Fibroblast of the conjunctiva (primary cell): Measurements from ENCODE around the gene INSM1.
A peak's percentile ranks its signal among the peaks of the same experiment; 100 is the strongest.

Experiments
- DNase-seq: peaks from one replicate; pipeline ENCODE4 v3.0.0-alpha.2; 2010; ENCODE audit warnings: low read depth

Gene INSM1

DNA sequence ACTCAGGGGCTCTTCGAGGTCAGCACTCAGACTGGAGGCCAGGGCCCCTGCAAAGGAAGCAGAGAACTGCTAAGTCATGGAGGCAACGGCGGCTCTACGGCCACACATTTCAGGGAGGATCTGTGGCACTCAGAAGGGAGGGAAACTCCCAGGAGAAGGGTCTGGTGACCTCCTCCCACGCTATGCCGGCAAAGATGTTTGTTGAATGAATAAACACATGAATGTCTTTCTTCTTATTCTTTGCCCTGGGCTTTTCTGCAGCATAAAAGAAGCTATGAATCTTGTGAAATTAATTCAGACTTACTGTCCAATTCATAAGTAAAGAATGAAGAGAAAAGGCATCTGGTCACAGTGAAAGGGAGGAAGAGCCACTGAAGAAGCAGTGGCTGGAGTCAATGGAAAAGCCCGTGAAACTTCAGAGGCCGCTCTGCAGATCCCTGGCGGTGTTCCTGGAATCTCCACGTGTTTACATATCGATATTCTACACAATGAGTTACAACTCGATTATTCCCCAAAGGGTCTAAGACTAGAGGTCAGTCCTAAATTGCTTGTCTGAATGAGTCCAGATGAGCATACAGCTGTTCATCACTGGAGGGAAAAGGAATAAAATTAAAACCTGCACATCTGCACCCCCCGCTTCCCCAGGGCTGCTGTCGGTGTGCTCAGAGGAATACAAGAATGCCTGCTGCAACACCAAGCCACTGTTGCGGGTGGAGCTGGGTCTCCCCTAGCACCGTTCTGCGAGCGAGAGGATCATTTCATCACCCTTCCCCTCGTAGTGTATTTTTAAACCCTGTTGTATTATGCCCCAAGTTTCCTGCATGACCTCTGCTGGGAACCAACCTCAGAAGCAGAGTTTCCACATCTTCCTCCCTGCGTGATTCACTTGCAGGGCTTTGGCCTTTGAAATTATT, 25.6 kb downstream of the INSM1 start:
- DNase-seq, result peak; percentile 30

DNA sequence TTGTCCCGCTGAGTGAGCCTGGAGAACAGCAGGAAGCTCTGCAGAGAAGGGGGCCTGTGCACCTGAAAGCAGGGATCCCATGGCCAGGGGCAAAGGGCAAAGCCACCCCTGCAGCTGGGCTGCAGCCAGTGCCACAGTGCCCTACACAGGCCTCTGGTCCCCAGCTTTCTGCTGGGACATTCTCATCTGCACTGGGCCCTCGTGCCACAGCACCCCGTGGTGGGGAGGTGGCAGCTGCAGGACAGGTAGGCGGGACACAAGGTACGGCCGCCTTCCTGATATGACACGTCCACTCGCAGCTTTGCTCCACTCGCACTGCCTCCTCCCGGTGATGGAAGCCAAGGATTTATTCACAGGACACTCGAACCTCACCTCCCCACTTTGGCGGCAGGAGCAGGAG, 27.2 kb downstream of the INSM1 start:
- DNase-seq, result no peak

DNA sequence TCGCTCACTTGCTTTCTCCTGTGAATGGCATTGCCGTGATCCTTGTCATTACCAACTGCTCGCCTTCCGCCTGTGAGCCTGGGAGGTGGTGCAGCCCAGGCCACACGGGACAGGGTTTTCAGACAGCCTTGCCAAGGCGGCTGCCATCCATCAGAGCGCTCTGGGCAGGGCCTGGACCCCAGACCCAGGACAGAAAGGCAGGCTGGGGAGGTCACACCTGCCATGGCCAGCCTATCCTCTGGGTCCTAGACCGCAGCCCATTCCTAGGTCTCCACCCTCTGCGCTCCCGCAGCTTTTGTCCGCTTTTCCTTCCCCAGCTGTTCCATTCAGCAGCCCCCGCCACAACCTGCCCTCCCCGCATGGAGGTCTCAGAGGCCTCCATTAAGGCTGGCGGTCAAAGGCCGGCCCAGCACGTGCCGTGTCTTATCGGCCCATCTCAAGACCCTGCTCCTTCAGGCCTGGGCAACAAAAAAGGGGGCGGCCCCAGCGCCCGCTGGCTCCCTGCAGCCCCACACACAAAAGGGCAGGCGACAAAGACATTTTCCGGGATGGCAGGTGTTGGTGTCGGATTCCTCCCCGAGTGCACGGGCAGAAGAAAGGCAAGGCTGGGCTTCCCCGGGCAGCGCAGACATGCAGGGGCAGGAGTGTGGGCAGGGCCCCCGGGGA, 28.1 kb downstream of the INSM1 start:
- no peak for DNase-seq

DNA sequence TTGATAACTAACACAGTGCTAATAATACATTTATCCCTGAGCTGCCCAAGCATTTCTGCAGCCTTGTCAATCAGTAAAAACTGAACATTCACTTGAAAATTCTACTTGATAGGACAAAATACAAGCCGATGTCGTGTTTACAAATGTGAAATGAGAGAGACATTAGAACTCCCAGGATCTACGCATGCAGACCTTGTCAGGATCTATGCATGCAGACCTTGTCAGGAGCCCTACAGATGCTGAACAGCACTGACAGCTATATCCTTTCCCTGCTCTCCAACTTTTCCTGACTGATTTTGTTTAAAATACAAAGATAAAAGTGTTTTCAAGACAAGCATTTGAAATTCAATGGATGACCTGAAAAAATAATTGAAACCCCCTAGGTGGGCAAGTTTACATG, 28.9 kb downstream of the INSM1 start:
- DNase-seq, result no peak

DNA sequence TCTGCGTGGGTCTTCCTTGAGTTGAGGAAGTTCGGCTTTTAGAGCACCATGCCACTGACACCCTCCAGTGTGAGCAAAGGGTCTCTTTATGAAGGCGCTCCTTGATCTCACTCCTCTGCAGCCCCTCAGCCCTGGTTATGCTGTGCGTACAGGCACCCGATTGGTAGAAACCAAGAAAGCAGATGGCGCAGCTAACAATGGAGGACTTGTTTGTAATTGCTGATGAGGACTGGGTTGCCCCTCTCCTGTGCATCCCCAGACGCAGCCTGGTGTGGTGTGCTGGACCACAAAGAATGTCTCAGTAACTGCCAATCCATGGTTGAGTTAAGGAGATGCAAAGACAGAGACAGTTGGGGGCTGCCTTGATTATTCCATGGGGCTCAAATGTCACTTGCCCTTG, 30.2 kb downstream of the INSM1 start:
- no peak for DNase-seq

DNA sequence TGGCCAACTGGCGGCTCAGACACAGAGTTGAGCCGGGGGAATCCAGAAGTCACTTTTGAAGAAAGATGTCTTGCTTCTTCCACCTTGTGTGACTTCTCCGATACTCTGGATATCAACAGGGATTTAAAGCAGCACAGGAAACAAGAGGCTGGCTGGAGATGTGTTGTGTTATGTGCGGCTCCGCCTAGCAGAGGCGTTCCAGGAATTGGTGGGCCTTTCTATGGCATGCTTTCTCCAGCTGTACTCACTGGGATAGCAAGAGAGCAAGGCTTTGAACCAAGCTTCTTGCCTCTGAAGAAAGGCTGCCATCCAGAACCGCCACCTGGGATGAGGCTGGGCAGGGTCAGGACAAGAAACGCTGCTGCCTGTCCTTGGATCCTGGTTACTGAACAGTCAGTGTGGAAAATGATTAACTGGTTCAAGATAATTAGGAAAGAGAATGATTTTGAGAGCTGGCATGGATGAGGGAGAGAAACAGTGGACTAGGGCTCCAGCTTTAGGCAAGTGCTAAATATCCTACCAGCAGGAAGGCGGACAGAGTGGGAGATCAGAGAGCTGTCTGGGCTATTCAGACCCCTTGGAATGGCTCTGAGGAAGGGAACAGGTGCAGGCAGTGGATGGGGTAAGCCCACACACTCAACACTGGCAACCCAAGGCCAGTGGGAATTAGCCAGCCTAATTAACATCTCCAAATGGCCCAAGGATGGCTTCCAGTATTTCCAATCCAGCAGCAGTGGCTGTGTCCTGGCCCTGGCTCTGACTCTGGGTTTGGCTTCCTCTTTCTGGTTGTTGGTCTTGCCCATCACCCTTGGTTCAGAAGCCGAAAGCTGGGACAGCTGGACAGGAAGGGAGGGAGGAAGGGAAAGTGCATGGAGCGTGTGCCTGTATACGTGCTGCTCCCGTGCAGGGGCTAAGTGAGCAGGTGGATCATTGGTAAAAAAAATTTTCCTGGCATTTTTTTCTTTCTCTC, 31.9 kb downstream of the INSM1 start:
- no peak for DNase-seq

DNA sequence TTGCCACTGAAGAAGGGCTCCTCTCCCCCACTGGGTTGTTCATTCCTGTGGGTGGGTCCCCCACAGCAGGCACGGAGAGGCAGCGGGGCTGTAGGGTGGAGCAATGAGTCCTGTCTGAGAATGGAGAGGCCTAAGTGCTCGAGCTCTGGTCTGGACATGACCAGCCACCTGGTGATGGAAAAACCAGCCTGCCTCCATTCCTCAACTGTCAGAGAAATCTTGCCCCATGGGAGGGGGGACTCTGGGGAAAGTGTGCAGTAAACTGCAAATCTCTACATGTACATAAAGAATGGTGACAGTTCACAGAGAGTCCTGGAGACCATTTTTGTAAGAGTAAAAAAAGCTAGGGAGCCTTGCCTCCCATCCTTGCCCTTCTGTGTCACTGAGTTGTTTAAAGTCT, 34.1 kb downstream of the INSM1 start:
- no peak for DNase-seq

DNA sequence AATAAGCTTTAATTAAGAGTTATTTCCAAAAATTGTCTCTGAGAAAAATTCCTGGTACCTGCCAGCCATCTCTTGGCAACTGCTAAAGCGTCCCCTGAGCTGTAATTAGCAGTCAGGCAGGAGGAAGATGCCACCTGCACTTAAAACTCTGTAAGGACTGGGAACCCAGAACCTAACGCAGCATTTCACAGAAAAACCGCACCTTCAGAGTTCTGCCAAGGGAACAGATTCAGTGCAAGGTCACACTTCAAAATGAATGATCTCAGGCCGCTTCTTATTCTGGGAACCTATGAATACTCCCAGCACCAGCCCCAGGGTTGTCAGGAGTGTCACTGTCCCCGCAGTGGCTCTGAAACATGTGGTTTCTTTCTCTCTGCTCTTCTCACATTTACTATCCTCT, 36.7 kb downstream of the INSM1 start:
- DNase-seq, result no peak

DNA sequence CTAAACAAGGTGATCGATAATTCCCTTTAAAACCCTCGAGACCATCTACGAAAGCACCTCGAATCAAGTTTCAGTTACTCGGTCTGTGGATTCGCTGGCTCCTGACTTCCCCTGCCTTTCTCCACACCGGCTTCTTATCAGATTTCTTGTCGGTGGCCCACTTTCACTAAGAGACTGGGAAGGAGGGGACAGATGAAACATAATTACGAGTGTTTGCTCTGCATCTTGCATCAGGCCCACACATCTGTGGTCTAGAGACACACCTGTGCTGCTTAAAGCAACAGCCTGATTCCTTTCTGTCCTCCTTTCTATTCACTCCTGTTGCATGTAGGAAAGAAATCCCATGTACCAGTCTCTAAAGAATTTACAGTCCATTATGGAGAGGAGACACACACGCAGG, 37.7 kb downstream of the INSM1 start:
- no peak for DNase-seq

DNA sequence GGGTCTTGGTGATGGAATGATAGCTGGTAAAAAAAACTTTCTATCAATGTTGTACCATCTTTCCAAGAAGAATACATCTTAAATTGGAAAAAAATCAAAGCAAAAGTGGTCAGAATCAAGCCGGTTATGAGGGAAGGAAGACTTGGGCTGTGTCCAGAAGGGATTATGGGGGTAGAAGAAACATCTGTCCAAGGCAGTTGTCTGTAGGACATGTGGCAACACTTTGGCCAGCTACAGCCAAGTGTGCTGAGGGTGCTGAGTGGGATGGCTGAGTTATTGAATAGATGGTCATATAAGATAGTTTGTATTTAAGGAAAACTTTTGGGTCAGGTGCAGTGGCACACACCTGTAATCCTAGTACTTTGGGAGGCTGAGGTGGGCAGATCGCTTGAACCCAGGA, 38.4 kb downstream of the INSM1 start:
- DNase-seq, result no peak

DNA sequence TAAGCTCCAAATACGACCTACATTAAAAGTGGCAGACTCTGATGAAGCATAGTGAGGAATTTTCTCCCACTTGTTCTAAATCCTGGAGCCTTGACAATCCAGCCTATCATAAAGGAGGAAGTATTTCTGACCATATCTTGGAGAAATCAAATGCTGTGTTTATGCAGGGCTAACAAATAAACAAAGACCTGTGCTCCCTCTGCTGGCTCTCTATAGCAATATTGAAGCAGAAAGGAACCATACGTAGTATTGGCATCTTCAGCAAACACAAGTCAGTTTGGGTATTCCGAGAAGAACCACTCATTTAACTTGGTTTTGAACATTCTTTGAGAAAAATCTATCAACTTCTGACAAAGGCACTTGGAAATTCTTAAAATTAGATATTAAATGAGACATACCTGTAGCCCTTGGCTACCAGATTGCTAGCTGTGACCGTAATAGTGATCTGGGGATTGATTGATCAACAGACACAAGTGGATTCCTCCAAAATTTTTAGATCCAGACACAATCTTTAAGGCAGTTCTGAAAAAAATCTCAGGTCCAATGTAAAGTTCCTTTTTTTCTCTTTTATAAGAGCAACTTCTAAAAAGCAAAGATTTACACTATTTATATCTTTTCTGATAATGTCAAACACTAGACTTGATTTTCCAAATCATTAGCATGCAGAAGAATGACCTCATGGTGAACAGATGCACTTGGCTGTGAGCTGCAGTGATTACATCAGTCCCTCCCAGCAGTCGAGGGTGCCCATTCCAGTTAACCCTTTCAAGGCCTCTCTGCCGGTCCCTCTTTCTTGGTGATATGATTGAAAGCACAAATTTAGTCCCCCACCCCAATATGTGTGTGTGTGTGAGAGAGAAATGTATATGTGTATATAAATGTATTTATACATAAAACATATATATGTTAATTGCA, 40.2 kb downstream of the INSM1 start:
- DNase-seq, result peak; percentile 10

DNA sequence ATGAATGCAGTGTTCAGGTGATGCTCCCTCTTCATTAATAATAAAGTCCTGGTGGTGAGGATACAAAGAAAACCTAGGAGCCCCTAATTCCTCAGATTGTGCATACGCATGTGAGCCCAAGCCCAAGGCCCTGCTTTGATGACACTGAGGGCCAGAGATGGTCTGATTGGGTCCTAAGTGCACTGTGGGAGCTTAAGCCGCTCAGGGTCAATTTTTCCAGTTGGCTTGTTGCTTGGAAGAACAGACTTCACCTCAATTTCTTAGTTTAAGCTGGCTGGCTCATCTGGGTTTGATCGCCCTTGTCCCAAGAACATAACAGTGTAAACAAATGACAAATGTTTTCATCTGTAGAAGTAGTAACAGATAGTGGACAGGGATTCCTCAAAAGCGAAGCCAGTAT, 41.4 kb downstream of the INSM1 start:
- DNase-seq, result no peak

DNA sequence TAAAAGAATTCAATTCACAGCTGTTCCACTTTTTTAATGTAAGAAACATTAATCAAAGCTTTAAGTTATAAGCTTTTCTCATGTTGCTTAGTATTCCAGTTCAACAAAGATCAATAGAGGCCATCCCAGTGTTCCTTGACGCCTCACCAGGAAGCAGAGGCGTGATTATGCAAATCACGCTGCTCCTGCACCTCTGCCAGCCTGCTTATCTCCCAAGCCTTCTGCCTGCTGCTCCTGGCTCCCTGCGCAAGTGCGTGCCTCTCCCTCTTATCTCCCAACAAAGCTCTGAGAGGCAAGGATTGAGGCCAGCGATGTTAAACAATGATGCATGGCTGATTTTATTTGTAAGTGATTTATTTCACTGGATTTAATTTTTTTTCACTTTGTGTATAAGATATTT, 42.8 kb downstream of the INSM1 start:
- DNase-seq, result no peak

DNA sequence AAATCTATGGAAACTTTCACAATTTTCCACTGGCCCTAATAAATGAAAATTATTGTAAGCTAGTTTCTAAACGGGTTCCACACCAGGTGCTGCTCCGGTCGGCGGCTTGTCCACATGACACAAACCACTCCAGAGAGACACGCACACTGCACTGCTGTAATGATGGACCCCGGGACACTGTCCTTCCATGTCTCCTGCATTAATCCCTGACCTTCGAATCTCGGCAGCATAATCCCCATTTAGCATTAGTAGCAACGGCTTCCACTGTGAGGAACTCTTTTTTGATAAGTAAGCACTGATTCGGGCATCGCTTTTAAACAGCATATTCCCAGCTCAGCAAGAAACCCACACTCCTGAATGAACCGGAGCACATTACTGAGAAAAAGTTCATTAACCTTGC, 43.5 kb downstream of the INSM1 start:
- DNase-seq, result no peak

DNA sequence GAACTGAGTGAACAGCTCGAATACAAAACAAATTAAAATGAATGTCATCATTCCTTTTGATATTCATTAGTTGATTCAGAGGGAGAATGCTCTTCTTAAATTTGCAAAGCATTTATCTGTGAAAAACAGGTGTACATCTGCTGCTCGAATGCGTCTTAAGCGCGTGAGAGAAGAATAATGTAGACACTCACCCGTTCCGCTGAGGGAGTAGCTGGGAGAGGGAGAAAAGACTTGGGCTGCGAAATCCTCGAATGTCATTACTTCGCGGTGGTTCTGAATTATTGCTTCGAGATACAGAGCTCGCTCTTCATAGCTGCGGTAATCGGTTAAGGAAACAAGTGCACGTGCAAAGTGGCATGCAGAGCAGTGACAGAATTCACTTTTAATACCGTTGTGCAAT, 43.9 kb downstream of the INSM1 start:
- DNase-seq, result no peak

DNA sequence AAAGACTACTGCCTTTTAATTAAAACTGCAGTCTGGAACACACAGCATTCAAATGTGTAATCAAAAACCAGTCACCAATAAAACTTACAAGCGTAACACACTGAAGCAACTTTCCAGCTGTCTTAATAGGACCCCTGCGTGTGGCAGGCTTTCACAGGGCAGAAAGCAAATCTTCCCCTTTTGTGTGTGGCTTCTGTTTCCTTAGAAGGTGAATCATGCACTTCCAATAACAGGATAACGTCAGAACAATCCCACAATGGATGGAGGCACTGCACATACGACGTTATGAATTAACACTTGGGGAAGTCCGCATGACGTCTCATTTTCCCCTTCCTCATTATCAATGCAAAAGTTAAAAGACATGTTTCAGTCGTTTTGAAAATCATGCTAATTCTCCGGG, 44.8 kb downstream of the INSM1 start:
- DNase-seq, result no peak

DNA sequence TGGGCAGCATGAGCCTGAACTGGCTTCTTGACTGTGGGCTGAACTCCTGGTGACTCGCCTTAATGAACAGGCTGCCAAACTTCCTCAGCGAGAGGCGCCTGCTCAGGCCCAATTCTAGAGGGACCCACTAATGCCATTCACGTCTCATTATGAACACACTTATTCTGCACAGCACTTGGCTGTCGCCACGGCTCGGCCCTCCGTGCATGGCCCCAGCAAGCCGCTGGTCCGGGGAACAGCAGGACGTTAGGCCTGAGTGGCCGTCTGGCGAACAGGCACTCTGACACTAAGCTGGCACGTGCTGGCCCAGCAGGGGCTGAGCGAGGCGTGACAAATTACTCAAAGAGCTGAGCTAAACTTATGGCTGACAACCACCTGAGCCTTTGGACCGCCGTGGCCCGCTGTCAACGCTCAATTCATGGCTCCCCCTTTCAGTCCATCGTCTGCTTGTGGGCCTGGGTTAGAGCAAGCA, 45.9 kb downstream of the INSM1 start:
- DNase-seq, result no peak

DNA sequence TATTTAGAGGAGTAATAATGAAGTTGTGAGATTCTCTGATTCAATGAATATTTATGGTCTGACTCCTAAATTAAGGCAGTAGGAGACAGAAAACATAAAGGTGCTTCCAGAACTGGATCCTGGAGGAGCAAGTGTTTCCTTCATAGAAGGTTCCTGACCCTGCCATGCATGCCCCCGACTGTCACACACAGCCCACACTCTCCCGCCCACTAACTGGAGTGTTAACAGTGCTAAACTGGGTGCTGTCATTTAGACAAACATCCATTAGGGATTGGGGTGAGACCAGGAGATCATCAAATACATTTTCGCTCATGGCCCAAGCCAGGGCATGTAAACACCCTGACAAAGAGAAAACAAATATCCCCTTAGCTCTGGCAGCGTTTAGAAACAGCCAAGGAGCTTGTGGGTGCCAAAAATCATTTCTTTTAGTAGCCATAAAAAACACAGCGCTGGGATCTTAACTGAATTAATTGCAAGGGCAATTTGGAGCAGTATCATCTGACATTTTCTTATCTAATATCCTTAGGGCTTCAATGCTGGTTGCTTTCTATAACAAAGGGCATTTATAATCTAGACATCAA, 46.8 kb downstream of the INSM1 start:
- no peak for DNase-seq

DNA sequence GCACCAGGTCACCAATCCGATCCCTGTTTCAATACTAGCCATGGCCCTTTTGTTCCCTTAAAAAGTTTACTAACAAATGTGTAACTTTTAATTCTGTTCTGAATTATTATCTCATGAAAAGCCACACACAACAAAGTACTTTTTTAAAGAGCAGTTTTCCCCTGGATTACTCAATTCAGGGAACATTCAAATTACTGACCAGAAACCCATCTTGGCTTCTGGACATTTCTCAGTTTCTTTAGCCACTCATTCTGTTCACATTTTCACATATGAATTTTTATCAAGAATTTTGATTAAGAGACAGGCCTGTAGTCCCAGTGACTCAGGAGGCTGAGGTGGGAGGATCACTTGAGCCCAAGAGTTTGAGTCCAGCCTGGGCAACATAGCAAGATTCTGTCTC, 47.4 kb downstream of the INSM1 start:
- no peak for DNase-seq

DNA sequence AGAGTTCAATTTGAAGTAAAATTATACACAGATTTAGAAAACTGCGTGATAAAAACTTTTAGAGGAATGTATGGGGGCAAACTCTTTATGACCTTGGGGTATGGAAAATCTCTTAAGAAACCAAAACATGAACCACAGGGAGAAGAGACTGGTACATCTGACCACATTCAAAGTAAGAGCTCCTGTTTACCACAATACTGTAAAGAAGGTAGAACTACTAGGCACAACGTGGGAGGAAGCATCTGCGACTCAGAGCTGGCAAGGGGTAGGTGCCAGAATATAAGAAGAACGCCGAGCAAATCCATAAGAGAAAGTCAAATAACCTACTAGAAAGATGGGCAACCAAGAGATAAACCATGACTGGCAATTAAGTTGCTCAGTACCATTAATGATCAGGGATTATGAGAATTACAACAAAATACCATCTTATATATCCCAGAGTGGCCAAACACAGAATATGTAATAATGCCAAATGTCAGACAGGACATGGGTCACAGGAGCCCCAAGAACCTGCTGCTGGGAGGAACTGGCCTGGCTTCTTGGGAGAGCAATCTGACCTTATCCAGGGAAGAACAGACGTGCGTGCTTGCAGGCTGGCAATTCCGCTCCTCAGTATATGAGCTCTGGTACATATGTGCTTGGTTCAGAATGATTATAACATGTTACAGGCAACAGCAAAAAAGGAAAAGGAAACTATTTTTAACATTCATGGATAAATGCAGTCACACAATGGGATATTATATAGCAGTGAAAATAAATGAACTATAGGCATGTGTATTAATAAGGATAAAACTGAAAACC, 50.2 kb downstream of the INSM1 start:
- DNase-seq, result no peak
